ENCODE data around the gene XYLT1. TPM values are rescaled to one million over a fixed set of nuclear protein-coding genes. Genes with fewer than 3 reads are reported as not detected.

The XYLT1 gene
- total and polyA plus RNA-seq, 2 of the 8 experiments (the other 6 are each of a cell fraction or from before 2014, with no cell fraction given) = 6.6 to 25.4 TPM

DNA sequence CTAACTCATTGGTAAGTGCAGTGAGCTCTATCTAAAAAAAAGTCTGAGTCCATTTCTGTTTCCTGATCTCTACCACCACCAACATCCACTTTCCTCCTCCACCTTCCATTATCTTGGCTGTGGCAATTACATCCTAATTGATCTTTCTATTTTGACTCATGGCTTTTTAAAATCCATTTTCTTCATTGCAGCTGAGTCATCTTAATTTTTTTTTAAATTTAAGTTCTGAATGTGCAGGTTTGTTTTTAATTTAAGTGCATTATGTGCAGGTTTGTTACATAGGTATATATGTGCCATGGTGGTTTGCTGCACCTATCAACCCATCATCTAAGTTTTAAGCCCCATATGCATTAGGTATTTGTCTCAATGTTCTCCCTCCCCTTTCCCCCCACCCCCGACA lies 390.7 kb downstream of the XYLT1 start:
- H3K27me3 ChIP-seq (replicated peaks in 1 of 4; ENCODE audit: control insufficient read depth in 3 of 4, extremely low read depth in 1 of 4, insufficient read depth in 3 of 4, low read length in 3 of 4) = no peaks in the 10 kb centered on the region
- H4K5ac ChIP-seq (ENCODE audit: insufficient read length, low read depth, low read length) = no peak overlapping the region
- H3K79me1 ChIP-seq (ENCODE audit: low read depth, low read length) = no peaks in the 10 kb centered on the region
- no peaks in the 10 kb centered on the region for H3K36me3 ChIP-seq (ENCODE audit: control insufficient read depth in 2 of 4, insufficient read depth in 4 of 4, low read length in 3 of 4)
- H2BK15ac ChIP-seq (ENCODE audit: low read length) = no peak overlapping the region
- H3K79me2 ChIP-seq (ENCODE audit: control insufficient read depth in 1 of 2, insufficient read depth in 2 of 2, low read length in 2 of 2) = no peaks in the 10 kb centered on the region
- no peak overlapping the region for H3K23ac ChIP-seq (ENCODE audit: insufficient read length)
- no peak overlapping the region for H3K14ac ChIP-seq (ENCODE audit: insufficient read length)
- H3K4me2 ChIP-seq (ENCODE audit: insufficient read depth in 1 of 2, low read depth in 2 of 2, low read length in 2 of 2) = no peak overlapping the region
- DNase-seq (ENCODE audit: low read depth in 1 of 2, low spot score in 2 of 2) (no peak), FAIRE-seq (no peak)
- peaks cover 0 to 7% of the 10 kb centered on the region in 2 experiments; a peak in 2 of 4 replicates for H3K9me3 ChIP-seq (ENCODE audit: insufficient read depth in 2 of 2, low read depth in 1 of 2, low read length in 1 of 2)
- H2BK5ac ChIP-seq (ENCODE audit: low read depth, low read length) = no peak overlapping the region
- H3K18ac ChIP-seq (ENCODE audit: extremely low read depth, low read length) = no peak overlapping the region
- POLR2A ChIA-PET (ENCODE audit: partially characterized antibody) = no interaction called here
- CTCF ChIA-PET (ENCODE audit: partially characterized antibody) = interaction anchor here (0.6 to 1.1 kb wide), 3 partner anchors 55 to 892 kb away, joined by 3 to 4 read pairs (median 3); no protein-coding TSS in a partner anchor
- H3K23me2 ChIP-seq (ENCODE audit: low read depth, low read length) = no peaks in the 10 kb centered on the region
- H2BK20ac ChIP-seq (ENCODE audit: low read length) = no peak overlapping the region
- H4K8ac ChIP-seq (ENCODE audit: extremely low read depth, insufficient read depth, low read length) = no peak overlapping the region
- no CpG with 5 or more reads among the region's 1 CpG for WGBS, 2 experiments (ENCODE audit: extremely low coverage in 1 of 2, insufficient coverage in 1 of 2, insufficient read length in 1 of 2, insufficient replicate concordance in 2 of 2, low coverage in 1 of 2, low lambda C conversion rate in 2 of 2, missing lambda C conversion rate in 1 of 2)
- H2BK120ac ChIP-seq (replicated peaks; ENCODE audit: low read depth, low read length) = no peak overlapping the region
- H2AK5ac ChIP-seq (ENCODE audit: low read depth, low read length) = no peak overlapping the region
- H3K4ac ChIP-seq (replicated peaks; ENCODE audit: insufficient read length, low read depth, low read length) = no peak overlapping the region
- H4K91ac ChIP-seq (replicated peaks; ENCODE audit: insufficient read length, low read length) = no peak overlapping the region
- no peak overlapping the region for H2AFZ ChIP-seq (ENCODE audit: low read length)
- H3K9ac ChIP-seq (replicated peaks in 1 of 4; ENCODE audit: extremely low read depth in 1 of 4, low read depth in 3 of 4, low read length in 3 of 4) = no peak overlapping the region
- no peak overlapping the region for H3K4me3 ChIP-seq (ENCODE audit: extremely low read depth in 1 of 4, insufficient read depth in 2 of 4, low read depth in 3 of 4, low read length in 4 of 4)
- no peaks in the 10 kb centered on the region for H4K20me1 ChIP-seq (replicated peaks in 1 of 2; ENCODE audit: control insufficient read depth in 1 of 2, insufficient read depth in 2 of 2, low read length in 2 of 2)
- peaks cover 6 to 25% (median 18%) of the 10 kb centered on the region in 4 experiments for H3K4me1 ChIP-seq (replicated peaks in 1 of 4; ENCODE audit: control insufficient read depth in 3 of 4, insufficient read depth in 4 of 4, low read length in 3 of 4)
- TF ChIP-seq CHD1 (IDR thresholded peaks at IDR 0.05; ENCODE audit: low read depth, low read length) (no peak), JUND (IDR thresholded peaks at IDR 0.05; ENCODE audit: low read length) (no peak), EZH2 (IDR thresholded peaks at IDR 0.05; ENCODE audit: low read depth, low read length, severe bottlenecking) (no peak), CBX8 (IDR thresholded peaks at IDR 0.05; ENCODE audit: borderline replicate concordance, low read depth, low read length) (no peak), CBX5 (IDR thresholded peaks at IDR 0.05; ENCODE audit: low read depth, low read length) (no peak)
- no peak overlapping the region for H2BK12ac ChIP-seq (ENCODE audit: low read depth, low read length)
- H3K56ac ChIP-seq (replicated peaks; ENCODE audit: insufficient read length, low read depth, low read length) = no peak overlapping the region
- H3K27ac ChIP-seq (ENCODE audit: low read depth, low read length) = no peak overlapping the region

All from H1 (cell line).